Mammary epithelial cell (primary cell): Measurements from ENCODE around the gene PXDC1.

Source experiments
- EZH2 ChIP-seq: IDR thresholded peaks from 2 replicates; pipeline ENCODE4 v1.6.1; 2012; ENCODE audit warnings: low read length, inconsistent platforms, borderline replicate concordance
- TF ChIP-seq, protein P1 (sequence below), 2 donors: IDR thresholded peaks in 1 of 2; conservative IDR thresholded peaks in 1 of 2; 2 replicates each; pipeline ENCODE4 v1.5.1; 2011 to 2012; ENCODE audit warnings: inconsistent platforms in 2 of 2, low read length in 2 of 2, mild to moderate bottlenecking in 2 of 2, control low read depth in 1 of 2, low read depth in 1 of 2; ENCODE audit not compliant: insufficient read depth in 1 of 2; ENCODE audit errors: extremely low read depth in 1 of 2

DNA sequence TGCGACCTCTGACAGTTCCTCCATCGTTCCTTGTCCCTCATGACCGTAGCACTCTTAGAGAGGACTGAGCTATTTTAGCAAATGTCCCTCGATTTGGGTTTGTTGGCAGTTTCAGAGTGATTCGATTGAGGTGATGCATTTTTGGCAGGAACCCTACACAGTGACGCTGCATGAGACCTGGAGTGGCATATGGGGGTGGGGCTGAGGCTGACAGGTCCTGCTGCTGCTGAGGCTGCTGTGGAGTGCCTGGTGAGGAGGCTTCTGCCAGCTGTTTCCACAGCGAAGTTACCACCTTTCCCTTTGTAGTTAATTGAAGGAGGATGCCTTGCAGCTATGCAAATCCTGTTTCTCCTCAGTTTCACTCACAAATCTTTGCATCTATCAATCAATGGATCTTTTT lies 19.8 kb downstream of the PXDC1 start:
- TF ChIP-seq, protein P1, sequence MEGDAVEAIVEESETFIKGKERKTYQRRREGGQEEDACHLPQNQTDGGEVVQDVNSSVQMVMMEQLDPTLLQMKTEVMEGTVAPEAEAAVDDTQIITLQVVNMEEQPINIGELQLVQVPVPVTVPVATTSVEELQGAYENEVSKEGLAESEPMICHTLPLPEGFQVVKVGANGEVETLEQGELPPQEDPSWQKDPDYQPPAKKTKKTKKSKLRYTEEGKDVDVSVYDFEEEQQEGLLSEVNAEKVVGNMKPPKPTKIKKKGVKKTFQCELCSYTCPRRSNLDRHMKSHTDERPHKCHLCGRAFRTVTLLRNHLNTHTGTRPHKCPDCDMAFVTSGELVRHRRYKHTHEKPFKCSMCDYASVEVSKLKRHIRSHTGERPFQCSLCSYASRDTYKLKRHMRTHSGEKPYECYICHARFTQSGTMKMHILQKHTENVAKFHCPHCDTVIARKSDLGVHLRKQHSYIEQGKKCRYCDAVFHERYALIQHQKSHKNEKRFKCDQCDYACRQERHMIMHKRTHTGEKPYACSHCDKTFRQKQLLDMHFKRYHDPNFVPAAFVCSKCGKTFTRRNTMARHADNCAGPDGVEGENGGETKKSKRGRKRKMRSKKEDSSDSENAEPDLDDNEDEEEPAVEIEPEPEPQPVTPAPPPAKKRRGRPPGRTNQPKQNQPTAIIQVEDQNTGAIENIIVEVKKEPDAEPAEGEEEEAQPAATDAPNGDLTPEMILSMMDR (conservative IDR thresholded peaks at IDR 0.05 in 1 of 2, IDR thresholded peaks at IDR 0.05 in 1 of 2; ENCODE audit: extremely low read depth in 1 of 2, insufficient read depth in 1 of 2, low read depth in 1 of 2, low read length in 2 of 2) = no peak
- TF ChIP-seq EZH2 = no peak
